ENCODE data around the gene VEPH1.
A peak's percentile ranks its signal among the peaks of the same experiment; 100 is the strongest.

The VEPH1 gene

DNA sequence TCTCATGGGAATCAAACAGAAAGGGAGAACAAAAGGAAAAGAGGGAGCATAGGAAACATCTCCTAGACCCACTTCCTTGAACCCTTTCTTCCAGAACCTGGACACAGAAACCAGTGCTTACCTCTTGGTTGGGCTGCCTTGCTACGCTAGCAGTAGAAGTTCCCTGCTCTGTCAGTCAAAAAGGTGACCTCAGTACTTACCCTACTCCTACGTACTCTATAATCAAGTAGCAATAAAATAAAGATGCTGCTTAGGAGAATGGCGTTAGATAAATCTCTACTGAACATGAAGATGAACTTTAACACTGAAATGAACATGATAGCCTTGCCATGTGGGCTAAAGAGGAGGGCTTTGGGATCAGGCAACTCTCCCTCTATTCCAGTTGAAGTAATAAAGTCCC lies 7.4 kb downstream of the VEPH1 start:
- POLR2A ChIA-PET, result no interaction called here
- Histone ChIP-seq H3K4me1 (ENCODE audit: control extremely low read depth in 1 of 4, control insufficient read depth in 4 of 4, insufficient read depth in 4 of 4, low read length in 3 of 4) (peaks cover 11 to 23% (median 14%) of the 10 kb centered on the region in 4 experiments), H3K4me3 (ENCODE audit: control insufficient read depth in 1 of 7, extremely low read depth in 1 of 7, insufficient read depth in 4 of 7, low read depth in 2 of 7, low read length in 6 of 7) (no peak overlapping the region), H3K27me3 (replicated peaks in 2 of 5; ENCODE audit: control insufficient read depth in 4 of 5, insufficient read depth in 5 of 5, low read length in 4 of 5) (peaks cover 0 to 16% (median 2%) of the 10 kb centered on the region in 5 experiments), H3K27ac (ENCODE audit: insufficient read depth in 1 of 2, low read depth in 1 of 2, low read length in 2 of 2, poor library complexity in 1 of 2, severe bottlenecking in 2 of 2) (no peak overlapping the region), H3K36me3 (ENCODE audit: control insufficient read depth in 4 of 4, insufficient read depth in 4 of 4, low read length in 3 of 4) (no peaks in the 10 kb centered on the region), H3K9me3 (ENCODE audit: control extremely low read depth in 1 of 5, control insufficient read depth in 4 of 5, insufficient read depth in 2 of 5, low read depth in 1 of 5, low read length in 4 of 5) (no peaks in the 10 kb centered on the region)
- DNase-seq, result no peak
- WGBS (ENCODE audit: insufficient coverage), result 100% methylated on average over 2 of the region's 3 CpGs
- CTCF ChIA-PET, result interaction anchor here (0.9 to 2.9 kb wide), 3 partner anchors 37 to 333 kb away, joined by 4 to 26 read pairs (median 6); no protein-coding TSS in a partner anchor

DNA sequence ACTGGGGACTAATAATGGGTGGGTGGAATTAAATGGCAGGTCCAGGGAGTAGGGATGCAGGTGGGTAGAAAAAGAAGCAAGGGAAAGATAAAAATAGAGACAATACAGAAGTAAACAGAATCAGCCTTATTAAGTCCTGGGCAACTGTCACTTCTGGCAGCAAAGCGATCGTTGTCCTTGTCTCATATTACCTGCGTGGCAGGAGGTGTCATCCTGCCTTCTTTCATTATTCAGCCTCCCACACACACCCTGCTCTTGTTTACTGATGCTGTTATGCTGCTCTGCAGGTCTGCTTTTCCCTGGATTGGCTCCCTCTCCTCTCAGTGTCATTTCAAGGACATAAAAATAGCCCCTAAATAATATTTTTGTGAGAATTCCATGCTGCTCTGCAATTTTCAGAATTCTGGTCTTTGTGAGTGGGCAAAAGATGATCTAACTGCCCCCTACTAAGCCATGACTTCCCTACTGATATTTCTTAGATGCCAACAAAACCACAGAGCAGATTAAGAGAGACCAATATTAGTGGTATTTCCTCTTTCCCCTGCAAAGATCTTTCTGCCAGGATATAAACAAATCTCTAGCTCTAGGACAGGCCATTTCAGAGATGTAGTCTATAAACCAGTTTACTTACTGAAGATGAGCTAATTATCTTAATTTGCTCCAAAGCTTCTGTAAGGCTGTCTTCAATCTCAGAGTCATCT lies 8.5 kb downstream of the VEPH1 start:
- Histone ChIP-seq H3K4me1 (ENCODE audit: control extremely low read depth in 1 of 4, control insufficient read depth in 4 of 4, insufficient read depth in 4 of 4, low read length in 3 of 4) (peaks cover 8 to 18% (median 12%) of the 10 kb centered on the region in 4 experiments), H3K36me3 (ENCODE audit: control insufficient read depth in 4 of 4, insufficient read depth in 4 of 4, low read length in 3 of 4) (no peaks in the 10 kb centered on the region), H3K27ac (ENCODE audit: insufficient read depth in 1 of 2, low read depth in 1 of 2, low read length in 2 of 2, poor library complexity in 1 of 2, severe bottlenecking in 2 of 2) (no peak overlapping the region), H3K27me3 (replicated peaks in 2 of 5; ENCODE audit: control insufficient read depth in 4 of 5, insufficient read depth in 5 of 5, low read length in 4 of 5) (peaks cover 0 to 7% (median 2%) of the 10 kb centered on the region in 5 experiments), H3K9me3 (ENCODE audit: control extremely low read depth in 1 of 5, control insufficient read depth in 4 of 5, insufficient read depth in 2 of 5, low read depth in 1 of 5, low read length in 4 of 5) (no peaks in the 10 kb centered on the region), H3K4me3 (ENCODE audit: control insufficient read depth in 1 of 7, extremely low read depth in 1 of 7, insufficient read depth in 4 of 7, low read depth in 2 of 7, low read length in 6 of 7) (no peak overlapping the region)
- DNase-seq, result peak in 2 of 3 donors; percentile 19 to 22
- ChIA-PET CTCF (interaction anchor here (0.6 to 2.5 kb wide), 5 partner anchors 290 to 334 kb away, joined by 3 to 7 read pairs (median 4); partner anchors contain the start of gene CCNL1), POLR2A (interaction anchor here (0.6 kb wide), 1 partner anchor 15 kb away, joined by 3 read pairs; no protein-coding TSS in a partner anchor)
- WGBS (ENCODE audit: insufficient coverage), result 76% methylated on average over 3 of the region's 3 CpGs

DNA sequence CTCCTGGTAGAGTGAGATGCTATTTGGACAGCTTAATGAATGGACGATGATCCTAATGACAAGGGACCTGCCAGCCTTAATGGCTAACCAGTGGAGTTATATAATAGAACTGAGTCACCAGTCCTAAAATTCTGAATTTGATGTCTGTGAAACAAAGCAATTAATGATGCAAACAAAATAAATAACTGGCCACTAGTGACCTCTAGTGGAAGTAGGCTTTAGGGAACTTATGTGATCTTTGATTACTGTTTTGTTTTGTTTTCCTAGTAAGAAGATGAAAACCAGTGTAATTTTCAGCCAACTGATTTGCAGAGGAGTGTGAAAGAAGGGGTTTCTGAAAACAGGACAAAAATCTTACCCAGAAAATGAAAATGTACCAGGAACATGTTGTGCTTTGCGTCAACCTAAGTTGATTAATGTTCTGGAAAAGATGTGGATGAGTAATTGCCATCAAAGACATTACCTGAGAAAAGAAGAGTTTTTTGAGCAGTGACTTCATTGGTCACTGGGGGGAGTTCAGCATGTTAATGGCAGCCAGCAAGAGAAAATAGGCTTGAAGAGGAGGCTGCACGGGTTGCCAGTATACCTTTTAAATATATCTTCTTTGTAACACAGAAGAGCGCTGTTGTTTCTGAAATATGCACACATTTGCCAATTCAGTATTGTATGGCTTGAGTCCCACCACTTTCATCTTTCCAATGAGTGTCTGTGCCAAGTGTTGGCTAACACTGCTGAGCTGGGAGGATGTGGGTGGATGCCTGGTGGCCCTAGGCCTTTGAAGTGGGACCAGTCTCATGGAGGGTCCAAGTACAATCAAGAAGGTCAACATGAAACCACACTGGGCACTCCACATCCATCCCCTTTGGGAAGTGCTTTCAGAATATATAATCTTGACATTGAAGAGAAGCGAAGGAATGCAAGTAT lies 9.3 kb downstream of the VEPH1 start:
- no peak overlapping the region for H3K4me3 ChIP-seq (ENCODE audit: control insufficient read depth in 1 of 7, extremely low read depth in 1 of 7, insufficient read depth in 4 of 7, low read depth in 2 of 7, low read length in 6 of 7)
- peaks cover 0 to 9% (median 5%) of the 10 kb centered on the region in 4 experiments for H3K4me1 ChIP-seq (ENCODE audit: control extremely low read depth in 1 of 4, control insufficient read depth in 4 of 4, insufficient read depth in 4 of 4, low read length in 3 of 4)
- ChIA-PET POLR2A (no interaction called here), CTCF (interaction anchor here (0.8 to 2.5 kb wide), 13 partner anchors 11 to 356 kb away, joined by 3 to 24 read pairs (median 4); partner anchors contain the start of gene CCNL1)
- H3K9me3 ChIP-seq (ENCODE audit: control extremely low read depth in 1 of 5, control insufficient read depth in 4 of 5, insufficient read depth in 2 of 5, low read depth in 1 of 5, low read length in 4 of 5), result no peaks in the 10 kb centered on the region
- H3K36me3 ChIP-seq (ENCODE audit: control insufficient read depth in 4 of 4, insufficient read depth in 4 of 4, low read length in 3 of 4), result no peaks in the 10 kb centered on the region
- H3K27ac ChIP-seq (ENCODE audit: insufficient read depth in 1 of 2, low read depth in 1 of 2, low read length in 2 of 2, poor library complexity in 1 of 2, severe bottlenecking in 2 of 2), result no peak overlapping the region
- 95% methylated on average over 2 of the region's 5 CpGs for WGBS (ENCODE audit: insufficient coverage)
- peaks cover 0 to 3% (median 2%) of the 10 kb centered on the region in 5 experiments for H3K27me3 ChIP-seq (replicated peaks in 2 of 5; ENCODE audit: control insufficient read depth in 4 of 5, insufficient read depth in 5 of 5, low read length in 4 of 5)
- DNase-seq, result peak; percentile 42 to 77 (median 69)

DNA sequence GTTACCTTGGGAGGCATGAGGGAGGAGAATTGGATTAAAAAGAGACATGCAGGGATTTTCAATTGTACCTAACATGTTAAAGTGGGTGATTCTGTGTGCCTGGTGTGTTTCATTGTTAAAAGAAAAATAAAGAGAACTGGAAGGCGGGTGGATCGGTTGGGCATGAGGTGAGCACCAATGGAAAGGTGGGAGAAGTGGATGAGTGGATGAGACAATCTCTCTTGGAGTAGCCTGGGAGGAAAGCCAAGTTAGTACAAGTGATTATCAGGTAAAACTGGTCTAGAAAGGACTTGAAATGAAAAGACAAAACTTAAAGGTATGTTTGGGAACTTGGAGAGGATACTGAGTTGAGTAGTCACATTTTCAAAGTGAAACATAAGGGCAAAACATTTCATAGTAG lies 12.1 kb downstream of the VEPH1 start:
- no peak overlapping the region for H3K4me3 ChIP-seq (ENCODE audit: control insufficient read depth in 1 of 7, extremely low read depth in 1 of 7, insufficient read depth in 4 of 7, low read depth in 2 of 7, low read length in 6 of 7)
- DNase-seq, result no peak
- H3K27me3 ChIP-seq (replicated peaks in 2 of 5; ENCODE audit: control insufficient read depth in 4 of 5, insufficient read depth in 5 of 5, low read length in 4 of 5), result no peaks in the 10 kb centered on the region
- H3K27ac ChIP-seq (ENCODE audit: insufficient read depth in 1 of 2, low read depth in 1 of 2, low read length in 2 of 2, poor library complexity in 1 of 2, severe bottlenecking in 2 of 2), result no peak overlapping the region
- H3K4me1 ChIP-seq (ENCODE audit: control extremely low read depth in 1 of 4, control insufficient read depth in 4 of 4, insufficient read depth in 4 of 4, low read length in 3 of 4), result peaks cover 0 to 9% (median 3%) of the 10 kb centered on the region in 4 experiments
- H3K36me3 ChIP-seq (ENCODE audit: control insufficient read depth in 4 of 4, insufficient read depth in 4 of 4, low read length in 3 of 4), result no peaks in the 10 kb centered on the region
- no peaks in the 10 kb centered on the region for H3K9me3 ChIP-seq (ENCODE audit: control extremely low read depth in 1 of 5, control insufficient read depth in 4 of 5, insufficient read depth in 2 of 5, low read depth in 1 of 5, low read length in 4 of 5)
- 100% methylated on average over 2 of the region's 2 CpGs for WGBS (ENCODE audit: insufficient coverage)
- ChIA-PET CTCF (interaction anchor here (1.0 kb wide), 1 partner anchor 1301 kb away, joined by 3 read pairs; no protein-coding TSS in a partner anchor), POLR2A (no interaction called here)

DNA sequence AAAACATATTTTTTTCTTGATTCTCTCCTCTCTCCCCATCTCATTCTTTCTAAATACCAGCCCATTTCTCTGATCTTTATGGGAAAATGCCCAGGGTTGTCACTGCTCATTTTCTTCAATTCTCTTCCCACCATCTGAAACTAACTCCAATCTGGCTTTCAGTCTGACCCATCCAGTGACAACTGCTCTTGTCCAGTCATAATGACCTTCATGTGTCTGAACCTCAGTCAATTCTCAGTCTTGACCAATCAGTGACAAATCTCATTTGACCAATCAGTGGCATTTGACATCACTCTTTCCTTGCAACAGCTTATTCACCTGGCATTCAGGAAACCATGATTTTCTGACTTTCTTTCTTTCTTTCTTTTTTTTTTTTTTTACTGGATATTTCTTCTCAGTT lies 15.1 kb downstream of the VEPH1 start:
- POLR2A ChIA-PET, result no interaction called here
- DNase-seq, result no peak
- Histone ChIP-seq H3K4me3 (ENCODE audit: control insufficient read depth in 1 of 7, extremely low read depth in 1 of 7, insufficient read depth in 4 of 7, low read depth in 2 of 7, low read length in 6 of 7) (no peak overlapping the region), H3K36me3 (ENCODE audit: control insufficient read depth in 4 of 4, insufficient read depth in 4 of 4, low read length in 3 of 4) (no peaks in the 10 kb centered on the region), H3K4me1 (ENCODE audit: control extremely low read depth in 1 of 4, control insufficient read depth in 4 of 4, insufficient read depth in 4 of 4, low read length in 3 of 4) (no peaks in the 10 kb centered on the region), H3K9me3 (ENCODE audit: control extremely low read depth in 1 of 5, control insufficient read depth in 4 of 5, insufficient read depth in 2 of 5, low read depth in 1 of 5, low read length in 4 of 5) (no peaks in the 10 kb centered on the region), H3K27ac (ENCODE audit: insufficient read depth in 1 of 2, low read depth in 1 of 2, low read length in 2 of 2, poor library complexity in 1 of 2, severe bottlenecking in 2 of 2) (no peak overlapping the region), H3K27me3 (replicated peaks in 2 of 5; ENCODE audit: control insufficient read depth in 4 of 5, insufficient read depth in 5 of 5, low read length in 4 of 5) (no peaks in the 10 kb centered on the region)
- CTCF ChIA-PET, result interaction anchor here (1.2 kb wide), 1 partner anchor 36 kb away, joined by 4 read pairs; no protein-coding TSS in a partner anchor

DNA sequence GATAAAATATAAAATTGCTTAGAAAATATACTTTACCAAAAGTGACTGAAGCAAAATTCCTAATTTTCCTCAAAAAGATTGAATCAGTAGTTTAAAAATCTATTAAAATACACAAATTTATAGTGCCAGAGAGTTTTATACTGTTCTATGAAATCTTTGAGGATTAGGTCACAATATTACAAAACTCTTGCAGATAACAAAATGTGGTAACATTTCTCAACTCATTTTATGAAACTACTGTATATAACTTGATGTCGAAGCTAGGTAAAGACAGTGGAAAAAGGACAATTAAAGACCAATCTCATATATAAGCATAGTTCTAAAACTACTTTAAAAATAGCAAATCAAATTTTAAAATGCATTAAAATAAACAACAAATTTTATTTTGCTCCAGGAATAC lies 15.9 kb downstream of the VEPH1 start:
- Histone ChIP-seq H3K27ac (ENCODE audit: insufficient read depth in 1 of 2, low read depth in 1 of 2, low read length in 2 of 2, poor library complexity in 1 of 2, severe bottlenecking in 2 of 2) (no peak overlapping the region), H3K4me3 (ENCODE audit: control insufficient read depth in 1 of 7, extremely low read depth in 1 of 7, insufficient read depth in 4 of 7, low read depth in 2 of 7, low read length in 6 of 7) (no peak overlapping the region), H3K36me3 (ENCODE audit: control insufficient read depth in 4 of 4, insufficient read depth in 4 of 4, low read length in 3 of 4) (no peaks in the 10 kb centered on the region), H3K27me3 (replicated peaks in 2 of 5; ENCODE audit: control insufficient read depth in 4 of 5, insufficient read depth in 5 of 5, low read length in 4 of 5) (no peaks in the 10 kb centered on the region), H3K9me3 (ENCODE audit: control extremely low read depth in 1 of 5, control insufficient read depth in 4 of 5, insufficient read depth in 2 of 5, low read depth in 1 of 5, low read length in 4 of 5) (no peaks in the 10 kb centered on the region), H3K4me1 (ENCODE audit: control extremely low read depth in 1 of 4, control insufficient read depth in 4 of 4, insufficient read depth in 4 of 4, low read length in 3 of 4) (no peaks in the 10 kb centered on the region)
- no peak for DNase-seq
- CTCF ChIA-PET, result interaction anchor here (1.1 to 1.5 kb wide), 3 partner anchors 35 to 282 kb away, joined by 3 to 4 read pairs (median 3); no protein-coding TSS in a partner anchor
- WGBS (ENCODE audit: insufficient coverage), result no CpG with 5 or more reads among the region's 1 CpG
- POLR2A ChIA-PET, result interaction anchor here (0.7 kb wide), 1 partner anchor 81 kb away, joined by 3 read pairs; no protein-coding TSS in a partner anchor
